GM10266 (cell line): Measurements from ENCODE around the gene KRABD2.

ENCODE experiments used
- DNase-seq: peaks from one replicate; pipeline ENCODE4 v3.0.0; 2012; ENCODE audit errors: extremely low spot score
- CTCF ChIP-seq: IDR thresholded peaks from 2 replicates; pipeline ENCODE4 v1.5.1; 2012; ENCODE audit warnings: mild to moderate bottlenecking, low read depth; ENCODE audit not compliant: control insufficient read depth, insufficient read depth; ENCODE audit errors: missing control alignments

The KRABD2 gene

GRCh38 chr17:8376271-8377067, at the start of gene KRABD2:
TSS of gene KRABD2 (minus strand) at chr17:8376704.
- peak; percentile 97 for DNase-seq
- peak; percentile 67 for TF ChIP-seq CTCF

- no peak for DNase-seq
- no peak for TF ChIP-seq CTCF
Observed at GRCh38 chr17:8421571-8421970, 45.1 kb upstream of the KRABD2 start.

- no peak for TF ChIP-seq CTCF
- no peak for DNase-seq
Observed at GRCh38 chr17:8420041-8420934, 43.8 kb upstream of the KRABD2 start.

GRCh38 chr17:8419305-8419704, 42.8 kb upstream of the KRABD2 start:
- no peak for DNase-seq
- TF ChIP-seq CTCF, result no peak

- no peak for DNase-seq
- no peak for TF ChIP-seq CTCF
Observed at GRCh38 chr17:8418471-8418870, 42.0 kb upstream of the KRABD2 start.

GRCh38 chr17:8417806-8418205, 41.3 kb upstream of the KRABD2 start:
- no peak for DNase-seq
- TF ChIP-seq CTCF, result no peak
